PC-9 (cell line): ENCODE measurements around the gene EMC10. TPM values are rescaled to one million over a fixed set of nuclear protein-coding genes. Genes with fewer than 3 reads are reported as not detected.

Experiments used
- BruUV-seq: library from RNA; stranded (reverse); fragments of 400-500 nt; replicated peaks from 2 replicates; lab custom pipeline; 2021; lab: Mats Ljungman, UMichigan
- CTCF ChIA-PET: fragments of 300-600 bp; sonication (Branson Sonifier 250); formaldehyde crosslinking; loops from one replicate; lab custom pipeline; 2022; ENCODE audit warnings: antibody characterized with exemption; lab: Charles Lee
- POLR2A ChIA-PET: fragments of 300-600 bp; sonication (Branson Sonifier 250); formaldehyde crosslinking; loops from one replicate; lab custom pipeline; 2022; ENCODE audit warnings: antibody characterized with exemption; ENCODE audit not compliant: unreplicated experiment; lab: Charles Lee
- DNase-seq, 2 experiments: peaks; one replicate each; pipeline versions ENCODE4 v3.0.0 to v3.0.0-alpha.2; 2015 to 2022; ENCODE audit warnings: mixed read lengths in 1 of 2
- H2AFZ ChIP-seq: fragments of 200-600 bp; sonication (generic); 2 replicates; pipeline ENCODE4 v1.8.1; 2017; ENCODE audit warnings: antibody characterized with exemption
- H3F3A ChIP-seq: fragments of 200-600 bp; sonication (generic); 2 replicates; pipeline ENCODE4 v1.8.1; 2017; ENCODE audit warnings: antibody characterized with exemption, mild to moderate bottlenecking, low read depth; ENCODE audit not compliant: insufficient read depth
- H3K27ac ChIP-seq: fragments of 200-600 bp; sonication (generic); 2 replicates; pipeline ENCODE4 v1.6.1; 2016; ENCODE audit warnings: mixed run types
- H3K27me3 ChIP-seq: fragments of 200-600 bp; sonication (generic); 2 replicates; pipeline ENCODE4 v1.6.1; 2016; ENCODE audit warnings: low read depth, mixed run types; ENCODE audit not compliant: insufficient read depth
- H3K36me3 ChIP-seq: fragments of 200-600 bp; sonication (generic); 2 replicates; pipeline ENCODE4 v1.6.1; 2016; ENCODE audit warnings: low read depth, mixed run types
- H3K4me1 ChIP-seq: fragments of 200-600 bp; sonication (generic); replicated peaks from 2 replicates; pipeline ENCODE4 v1.6.1; 2016; ENCODE audit warnings: mixed run types; ENCODE audit not compliant: insufficient read depth
- H3K4me2 ChIP-seq: fragments of 200-600 bp; sonication (generic); 2 replicates; pipeline ENCODE4 v1.6.1; 2017; ENCODE audit warnings: mixed run types
- H3K4me3 ChIP-seq: fragments of 200-600 bp; sonication (generic); 2 replicates; pipeline ENCODE4 v1.6.1; 2016; ENCODE audit warnings: mixed run types
- H3K79me2 ChIP-seq: fragments of 200-600 bp; sonication (generic); 2 replicates; pipeline ENCODE4 v1.6.1; 2017; ENCODE audit warnings: low read depth, mixed run types
- H3K9me2 ChIP-seq: fragments of 200-600 bp; sonication (generic); 2 replicates; pipeline ENCODE4 v1.8.1; 2017; ENCODE audit warnings: mild to moderate bottlenecking; ENCODE audit not compliant: insufficient read depth
- H3K9me3 ChIP-seq: fragments of 200-600 bp; sonication (generic); 2 replicates; pipeline ENCODE4 v1.8.1; 2016; ENCODE audit warnings: low read depth; ENCODE audit not compliant: insufficient read depth
- H4K20me1 ChIP-seq: fragments of 200-600 bp; sonication (generic); 2 replicates; pipeline ENCODE4 v1.8.1; 2017; ENCODE audit not compliant: insufficient read depth
- CTCF ChIP-seq: fragments of 200-600 bp; sonication (generic); conservative IDR thresholded peaks from 2 replicates; pipeline ENCODE4 v1.6.1; 2017; ENCODE audit warnings: mixed run types, antibody characterized with exemption, mild to moderate bottlenecking, moderate library complexity
- EZH2 ChIP-seq: fragments of 200-600 bp; sonication (generic); IDR thresholded peaks from 2 replicates; pipeline ENCODE4 v1.8.0; 2017; ENCODE audit warnings: antibody characterized with exemption, low read depth
- intact Hi-C: fragments of 100-400 bp; cut with micrococcal nuclease; formaldehyde crosslinking; loops from one replicate; pipeline ENCODE4 v1.10.0; 2022; ENCODE audit not compliant: unreplicated experiment
- total RNA-seq: library from RNA; stranded (reverse); gene quantifications from 2 replicates; pipeline ENCODE4 v1.2.3, GENCODE V29; 2021

Gene EMC10
- total RNA-seq, 1 experiment from 2014 or later, result 118 TPM

- peaks cover 27% of the 10 kb centered on the region for H4K20me1 ChIP-seq
- no peak for DNase-seq
- H3K4me1 ChIP-seq, result peaks cover 8% of the 10 kb centered on the region
- TF ChIP-seq CTCF (no peak), EZH2 (no peak)
- POLR2A ChIA-PET, result no interaction called here
- H3K9me2 ChIP-seq, result no peaks in the 10 kb centered on the region
- H3K36me3 ChIP-seq, result no peaks in the 10 kb centered on the region
- peaks cover 27% of the 10 kb centered on the region for H3K79me2 ChIP-seq
- no peak overlapping the region for H3K27ac ChIP-seq
- H3F3A ChIP-seq, result peaks cover 7% of the 10 kb centered on the region; the same call in 1 of the 2 replicates
- no TSS peak for BruUV-seq
- H3K4me2 ChIP-seq, result peak overlapping the region; percentile 85
- no peaks in the 10 kb centered on the region for H3K9me3 ChIP-seq
- H3K27me3 ChIP-seq, result no peaks in the 10 kb centered on the region
- CTCF ChIA-PET, result no interaction called here
- intact Hi-C loops, result loop anchor here (5.0 kb wide), 1 partner anchor 111 kb away; the partner anchor contains the start of gene NAPSA
- peak overlapping the region; percentile 72; the same call in 1 of the 2 replicates for H3K4me3 ChIP-seq
- no peak overlapping the region for H2AFZ ChIP-seq
These were observed 1.6 kb downstream of the EMC10 start for GRCh38 chr19:50477751-50478515.

DNA sequence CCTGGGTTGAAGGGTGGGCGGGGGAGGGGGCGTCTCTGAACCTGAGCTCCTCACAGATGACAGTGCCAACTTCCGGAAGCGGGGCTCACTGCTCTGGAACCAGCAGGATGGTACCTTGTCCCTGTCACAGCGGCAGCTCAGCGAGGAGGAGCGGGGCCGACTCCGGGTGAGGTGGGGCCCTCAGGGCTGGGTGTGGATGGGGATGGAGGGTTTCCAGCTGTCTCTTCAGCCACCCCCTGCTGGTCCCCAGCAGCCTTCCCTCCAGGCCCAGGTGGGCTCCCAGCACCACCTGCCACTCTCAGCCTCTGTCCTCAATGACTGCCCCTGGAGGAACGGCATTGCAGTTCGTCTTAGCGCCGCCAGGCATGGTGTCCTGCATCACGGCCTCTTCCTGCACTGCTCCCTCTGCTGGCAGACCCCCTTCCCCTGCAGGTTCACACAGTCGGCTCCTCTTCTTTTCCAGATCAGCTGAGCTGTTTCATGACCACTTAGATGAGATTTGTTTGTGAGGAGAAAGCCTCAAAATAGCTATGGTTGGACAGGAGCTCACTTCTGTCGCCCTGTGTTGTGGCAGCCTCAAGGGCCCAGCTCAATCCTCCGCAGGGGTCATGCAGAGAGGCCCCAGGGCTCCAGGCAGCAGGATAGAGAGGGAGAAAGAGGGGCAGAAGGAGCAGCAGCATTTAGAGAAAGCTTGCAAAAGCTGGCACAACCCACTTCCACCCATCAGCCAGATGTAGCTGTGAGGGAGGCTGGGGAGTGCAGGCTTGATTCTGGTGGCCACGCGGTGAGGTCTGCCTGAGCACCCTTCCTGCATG lies 2.8 kb downstream of the EMC10 start:
- BruUV-seq, result no TSS peak
- no peak overlapping the region for H3K4me3 ChIP-seq
- H3K4me1 ChIP-seq, result peaks cover 8% of the 10 kb centered on the region
- H3K9me2 ChIP-seq, result no peaks in the 10 kb centered on the region
- H3K9me3 ChIP-seq, result no peaks in the 10 kb centered on the region
- CTCF ChIA-PET, result no interaction called here
- H3K4me2 ChIP-seq, result no peak overlapping the region
- peaks cover 27% of the 10 kb centered on the region for H3K79me2 ChIP-seq
- no peak overlapping the region for H2AFZ ChIP-seq
- no peaks in the 10 kb centered on the region for H3K27me3 ChIP-seq
- H3K36me3 ChIP-seq, result 0 out of 2 replicates have a peak, but pooled peaks cover 5% of the 10 kb centered on the region
- peaks cover under 1% of the 10 kb centered on the region; the same call in 1 of the 2 replicates for H3F3A ChIP-seq
- TF ChIP-seq EZH2 (no peak), CTCF (peak; percentile 52; the same call in 1 of the 2 replicates)
- H3K27ac ChIP-seq, result no peak overlapping the region
- H4K20me1 ChIP-seq, result peaks cover 27% of the 10 kb centered on the region
- no peak for DNase-seq
- POLR2A ChIA-PET, result no interaction called here
- intact Hi-C loops, result loop anchor here (5.0 kb wide), 1 partner anchor 112 kb away; the partner anchor contains the start of gene NAPSA

GRCh38 chr19:50479761-50480251 lies 3.5 kb downstream of the EMC10 start:
- DNase-seq, result no peak
- TF ChIP-seq CTCF, result no peak
- TF ChIP-seq EZH2, result no peak
- Histone ChIP-seq H3K4me1 (peaks cover 8% of the 10 kb centered on the region), H3K79me2 (peaks cover 27% of the 10 kb centered on the region), H3K27me3 (no peaks in the 10 kb centered on the region), H3K4me2 (no peak overlapping the region), H2AFZ (no peak overlapping the region), H3K36me3 (0 out of 2 replicates have a peak, but pooled peaks cover 5% of the 10 kb centered on the region), H4K20me1 (peaks cover 27% of the 10 kb centered on the region), H3K4me3 (no peak overlapping the region), H3K27ac (no peak overlapping the region), H3F3A (no peaks in the 10 kb centered on the region; the same call in 1 of the 2 replicates), H3K9me3 (no peaks in the 10 kb centered on the region), H3K9me2 (no peaks in the 10 kb centered on the region)
- ChIA-PET CTCF (no interaction called here), POLR2A (no interaction called here)
- intact Hi-C loops, result loop anchor here (5.0 kb wide), 1 partner anchor 113 kb away; the partner anchor contains the start of gene NAPSA
- no TSS peak for BruUV-seq
